Progenitor cell of endocrine pancreas (in vitro differentiated cells): ENCODE results near the gene HSPB9. TPM values are rescaled to one million over a fixed set of nuclear protein-coding genes. Genes with fewer than 3 reads are reported as not detected.

ENCODE experiments used
- DNase-seq: peaks from one replicate; pipeline ENCODE4 v3.0.0; 2021; ENCODE audit warnings: low spot score; ENCODE audit not compliant: unreplicated experiment
- H3K27ac Mint-ChIP-seq: 2 replicates; pipeline ENCODE4 v1.8.0; 2021; ENCODE audit warnings: mild to moderate bottlenecking, moderate library complexity, mixed read lengths
- H3K27me3 Mint-ChIP-seq: 2 replicates; pipeline ENCODE4 v1.8.0; 2021; ENCODE audit warnings: mixed read lengths
- H3K36me3 Mint-ChIP-seq: 2 replicates; pipeline ENCODE4 v1.8.0; 2022; ENCODE audit warnings: mixed read lengths; ENCODE audit not compliant: insufficient read depth
- H3K4me1 Mint-ChIP-seq: 2 replicates; pipeline ENCODE4 v1.8.0; 2021; ENCODE audit warnings: low read depth, mixed read lengths
- H3K4me3 Mint-ChIP-seq: 2 replicates; pipeline ENCODE4 v1.8.0; 2021; ENCODE audit warnings: low read depth, mild to moderate bottlenecking, moderate library complexity, mixed read lengths
- H3K9me3 Mint-ChIP-seq: 2 replicates; pipeline ENCODE4 v1.8.0; 2021; ENCODE audit warnings: low read depth, mixed read lengths
- total RNA-seq: library from RNA; stranded (reverse); gene quantifications from 2 replicates; pipeline ENCODE4 v1.2.1, GENCODE V29; 2021
- TF ChIP-seq, protein P1 (sequence below): fragments of 200-600 bp; sonication (generic); IDR thresholded peaks from one replicate; pipeline ENCODE4 v1.5.0; 2021; ENCODE audit warnings: antibody characterized with exemption, mild to moderate bottlenecking; ENCODE audit not compliant: unreplicated experiment

HSPB9 gene
- total RNA-seq, 1 donor from 2014 or later, result not detected

DNA sequence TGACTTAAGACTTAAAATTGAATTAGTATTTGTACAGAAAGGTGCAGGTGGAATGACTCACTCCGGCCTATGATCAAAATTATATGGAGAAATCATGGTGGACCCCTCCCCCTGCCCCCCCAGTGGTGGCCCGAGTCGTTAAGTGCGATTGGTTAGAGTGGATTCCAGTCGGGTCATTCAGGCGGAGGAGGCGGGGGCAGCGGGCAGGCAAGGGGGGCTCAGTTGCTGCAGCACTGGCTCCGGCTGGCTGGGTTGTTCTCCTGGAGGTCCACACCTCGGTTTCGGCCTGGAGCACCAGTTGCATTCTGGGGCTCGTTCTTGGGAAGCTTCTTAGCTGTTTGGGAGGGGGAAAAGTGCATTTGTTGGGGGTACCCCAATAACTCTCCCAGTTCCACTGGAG lies 3.0 kb downstream of the HSPB9 start:
- Mint-ChIP-seq H3K4me3 (no peak overlapping the region), H3K27me3 (no peaks in the 10 kb centered on the region), H3K27ac (no peak overlapping the region), H3K36me3 (peaks cover 9% of the 10 kb centered on the region), H3K4me1 (peaks cover 11% of the 10 kb centered on the region), H3K9me3 (no peaks in the 10 kb centered on the region)
- no peak for DNase-seq
- TF ChIP-seq, protein P1, sequence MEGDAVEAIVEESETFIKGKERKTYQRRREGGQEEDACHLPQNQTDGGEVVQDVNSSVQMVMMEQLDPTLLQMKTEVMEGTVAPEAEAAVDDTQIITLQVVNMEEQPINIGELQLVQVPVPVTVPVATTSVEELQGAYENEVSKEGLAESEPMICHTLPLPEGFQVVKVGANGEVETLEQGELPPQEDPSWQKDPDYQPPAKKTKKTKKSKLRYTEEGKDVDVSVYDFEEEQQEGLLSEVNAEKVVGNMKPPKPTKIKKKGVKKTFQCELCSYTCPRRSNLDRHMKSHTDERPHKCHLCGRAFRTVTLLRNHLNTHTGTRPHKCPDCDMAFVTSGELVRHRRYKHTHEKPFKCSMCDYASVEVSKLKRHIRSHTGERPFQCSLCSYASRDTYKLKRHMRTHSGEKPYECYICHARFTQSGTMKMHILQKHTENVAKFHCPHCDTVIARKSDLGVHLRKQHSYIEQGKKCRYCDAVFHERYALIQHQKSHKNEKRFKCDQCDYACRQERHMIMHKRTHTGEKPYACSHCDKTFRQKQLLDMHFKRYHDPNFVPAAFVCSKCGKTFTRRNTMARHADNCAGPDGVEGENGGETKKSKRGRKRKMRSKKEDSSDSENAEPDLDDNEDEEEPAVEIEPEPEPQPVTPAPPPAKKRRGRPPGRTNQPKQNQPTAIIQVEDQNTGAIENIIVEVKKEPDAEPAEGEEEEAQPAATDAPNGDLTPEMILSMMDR, result no peak

DNA sequence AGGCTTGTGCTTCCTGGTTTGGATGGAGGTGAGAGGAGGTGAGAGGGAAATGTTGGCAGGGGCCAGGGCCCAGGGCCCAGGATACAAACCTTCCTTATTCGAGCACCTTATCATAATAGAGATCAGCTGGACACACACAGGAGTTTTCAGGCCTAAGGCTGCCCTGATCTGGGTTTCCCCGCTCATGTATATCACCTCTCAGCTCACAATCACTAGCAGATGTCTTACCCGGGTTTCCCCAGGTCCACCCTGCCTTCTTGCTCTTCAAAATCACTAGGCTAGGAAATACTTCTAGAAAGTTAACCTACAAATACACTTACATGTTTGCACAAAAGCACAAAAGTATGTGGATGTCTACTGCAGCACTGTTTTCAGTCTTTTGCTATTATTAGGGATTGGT lies 4.2 kb downstream of the HSPB9 start:
- H3K4me3 Mint-ChIP-seq, result no peak overlapping the region
- no peaks in the 10 kb centered on the region for H3K9me3 Mint-ChIP-seq
- H3K27ac Mint-ChIP-seq, result no peak overlapping the region
- TF ChIP-seq, protein P1, result no peak
- H3K27me3 Mint-ChIP-seq, result no peaks in the 10 kb centered on the region
- H3K4me1 Mint-ChIP-seq, result peaks cover 13% of the 10 kb centered on the region
- no peak for DNase-seq
- H3K36me3 Mint-ChIP-seq, result peaks cover 11% of the 10 kb centered on the region

DNA sequence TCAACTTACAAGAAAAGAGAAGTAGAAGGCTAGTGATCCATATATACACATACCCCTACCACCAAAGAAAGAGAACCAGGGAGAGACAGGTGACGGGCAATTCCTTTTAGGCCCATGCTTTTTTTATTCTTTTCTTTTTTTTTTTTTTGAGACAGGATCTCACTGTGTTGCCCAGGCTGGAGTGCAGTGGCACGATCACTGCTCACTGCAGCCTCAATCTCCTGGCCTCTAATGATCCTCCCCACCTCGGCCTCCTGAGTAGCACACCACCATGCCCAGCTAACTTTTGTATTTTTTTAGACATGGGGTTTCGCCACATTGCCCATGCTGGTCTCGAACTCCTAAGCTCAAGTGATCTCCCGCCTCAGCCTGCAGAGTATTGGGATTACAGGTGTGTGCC lies 4.8 kb downstream of the HSPB9 start:
- peaks cover 9% of the 10 kb centered on the region for H3K4me1 Mint-ChIP-seq
- TF ChIP-seq, protein P1, result no peak
- no peaks in the 10 kb centered on the region for H3K9me3 Mint-ChIP-seq
- no peak overlapping the region for H3K4me3 Mint-ChIP-seq
- no peak for DNase-seq
- no peaks in the 10 kb centered on the region for H3K27me3 Mint-ChIP-seq
- H3K36me3 Mint-ChIP-seq, result peaks cover 11% of the 10 kb centered on the region
- H3K27ac Mint-ChIP-seq, result no peak overlapping the region

DNA sequence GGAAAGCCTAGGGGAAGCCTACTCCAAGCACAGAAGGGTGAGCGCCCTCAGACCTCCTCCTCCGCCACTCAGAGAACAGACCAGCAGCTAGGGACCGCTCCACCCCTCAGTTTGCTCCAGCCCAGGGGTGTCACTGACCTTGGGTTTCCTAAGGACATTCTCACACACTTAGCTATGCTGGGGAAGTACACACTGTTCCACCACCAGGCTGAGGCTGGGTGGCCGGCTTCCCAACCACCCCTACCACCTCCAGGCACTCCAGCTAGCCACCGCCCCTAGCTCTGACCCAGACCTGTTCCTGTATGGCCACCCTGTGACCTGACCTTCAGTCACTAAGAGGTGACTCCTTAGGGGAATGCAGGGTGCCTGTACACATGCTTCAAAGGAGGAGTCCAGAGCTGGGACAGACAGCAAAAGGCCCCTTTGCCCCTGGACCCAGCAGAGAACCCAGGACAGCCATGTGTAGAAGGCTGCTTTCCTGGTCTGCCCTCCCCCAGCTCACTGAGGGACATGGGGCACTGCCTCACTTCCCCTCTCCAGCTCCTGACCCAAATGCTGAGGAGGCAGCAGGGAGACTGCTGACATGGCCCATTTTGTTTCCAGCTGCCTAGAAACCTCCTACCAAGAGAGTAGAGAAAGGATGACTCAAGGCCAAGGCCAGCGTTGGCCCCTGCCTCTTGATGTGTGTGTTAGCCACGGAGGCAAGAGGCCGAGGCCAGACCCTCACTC lies 6.7 kb downstream of the HSPB9 start:
- TF ChIP-seq, protein P1, result no peak
- Mint-ChIP-seq H3K4me3 (no peak overlapping the region), H3K4me1 (peaks cover 21% of the 10 kb centered on the region), H3K9me3 (no peaks in the 10 kb centered on the region), H3K27me3 (no peaks in the 10 kb centered on the region), H3K27ac (no peak overlapping the region), H3K36me3 (peaks cover 11% of the 10 kb centered on the region)
- no peak for DNase-seq

DNA sequence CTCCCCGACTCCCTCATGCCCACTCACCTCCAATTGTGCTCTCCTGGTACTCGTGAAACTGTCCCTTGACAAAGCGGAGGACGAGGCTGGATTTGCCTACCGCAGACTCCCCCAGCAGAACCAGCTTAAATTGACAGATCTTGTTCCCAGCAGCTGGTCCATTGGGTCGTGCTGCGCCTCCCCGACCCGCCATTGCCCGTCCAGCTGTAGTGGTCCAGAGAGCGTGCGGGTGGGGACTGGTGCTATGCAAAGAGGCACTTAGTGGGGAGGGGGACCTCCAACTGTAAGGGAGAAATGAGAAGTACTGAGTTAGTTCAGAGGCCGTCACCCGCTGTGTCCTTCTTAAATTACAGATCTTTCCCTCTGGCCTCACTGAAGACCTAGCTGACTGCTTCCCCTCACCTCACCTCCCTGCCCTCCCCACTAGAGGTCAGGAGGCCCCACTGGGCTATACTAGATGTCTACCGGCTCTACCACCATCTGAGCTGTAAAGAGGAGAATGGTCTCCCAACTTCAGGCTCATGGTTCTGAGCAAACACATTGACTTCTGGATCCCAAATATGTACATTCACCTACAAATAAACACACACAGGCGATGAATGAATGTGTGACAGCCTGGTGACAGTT lies 7.8 kb downstream of the HSPB9 start:
- TF ChIP-seq, protein P1, result no peak
- no peak for DNase-seq
- peaks cover 24% of the 10 kb centered on the region for H3K4me1 Mint-ChIP-seq

More for the DNA sequence above, 7.8 kb downstream of the HSPB9 start:
- H3K4me3 Mint-ChIP-seq, result no peak overlapping the region
- peak overlapping the region; percentile 60 for H3K27ac Mint-ChIP-seq
- H3K27me3 Mint-ChIP-seq, result no peaks in the 10 kb centered on the region
- H3K36me3 Mint-ChIP-seq, result peaks cover 8% of the 10 kb centered on the region
- H3K9me3 Mint-ChIP-seq, result no peaks in the 10 kb centered on the region
